DOHH2 (cell line): ENCODE data around the gene BACE2.
"Not testable (repeated sequence)": the region's sequence is repeated elsewhere in the genome, so short reads cannot be mapped to it uniquely, and the experiment has no call there.

Experiments used
- H3F3A ChIP-seq: fragments of 200-600 bp; sonication (generic), shearing (Covaris generic); 2 replicates; pipeline ENCODE4 v1.6.0; 2016; ENCODE audit warnings: antibody characterized with exemption, mild to moderate bottlenecking; ENCODE audit not compliant: control insufficient read depth, insufficient read depth
- H3K27ac ChIP-seq: fragments of 200-600 bp; sonication (generic); 2 replicates; pipeline ENCODE4 v1.5.1; 2014; ENCODE audit warnings: low read depth, mild to moderate bottlenecking, low read length, moderate library complexity
- H3K27me3 ChIP-seq: fragments of 200-600 bp; sonication (generic); 2 replicates; pipeline ENCODE4 v1.6.1; 2014; ENCODE audit warnings: mild to moderate bottlenecking, low read length, mixed read lengths; ENCODE audit not compliant: control insufficient read depth
- H3K36me3 ChIP-seq: fragments of 200-600 bp; sonication (generic); 2 replicates; pipeline ENCODE4 v1.6.1; 2014; ENCODE audit warnings: mild to moderate bottlenecking, low read length, moderate library complexity, mixed read lengths; ENCODE audit not compliant: control insufficient read depth
- H3K4me1 ChIP-seq: fragments of 200-600 bp; sonication (generic); 2 replicates; pipeline ENCODE4 v1.6.1; 2014; ENCODE audit warnings: mild to moderate bottlenecking, low read length, mixed read lengths; ENCODE audit not compliant: control insufficient read depth
- H3K4me2 ChIP-seq: fragments of 200-600 bp; sonication (generic); 2 replicates; pipeline ENCODE4 v1.6.0; 2014; ENCODE audit warnings: mild to moderate bottlenecking, low read length, moderate library complexity
- H3K4me3 ChIP-seq: fragments of 200-600 bp; sonication (generic); 2 replicates; pipeline ENCODE4 v1.5.1; 2014; ENCODE audit warnings: mild to moderate bottlenecking, low read length, mixed read lengths
- H3K79me2 ChIP-seq: fragments of 200-600 bp; sonication (generic); 2 replicates; pipeline ENCODE4 v1.6.1; 2014; ENCODE audit warnings: mild to moderate bottlenecking, low read length, mixed read lengths; ENCODE audit not compliant: control insufficient read depth
- H3K9me2 ChIP-seq: fragments of 200-600 bp; sonication (generic); replicated peaks from 2 replicates; pipeline ENCODE4 v1.6.1; 2014; ENCODE audit warnings: mild to moderate bottlenecking, low read length, mixed read lengths; ENCODE audit not compliant: control insufficient read depth
- H3K9me3 ChIP-seq: fragments of 200-600 bp; sonication (generic); 2 replicates; pipeline ENCODE4 v1.6.1; 2014; ENCODE audit warnings: antibody characterized with exemption, low read length, mixed read lengths; ENCODE audit not compliant: control insufficient read depth, insufficient read depth
- H4K20me1 ChIP-seq: fragments of 200-600 bp; sonication (generic); 2 replicates; pipeline ENCODE4 v1.6.0; 2014; ENCODE audit warnings: low read depth, mild to moderate bottlenecking, antibody characterized with exemption, low read length, moderate library complexity; ENCODE audit not compliant: control insufficient read depth, insufficient read depth
- CTCF ChIP-seq: fragments of 200-600 bp; sonication (generic); IDR thresholded peaks from one replicate; pipeline ENCODE4 v1.5.1; 2014; ENCODE audit warnings: antibody characterized with exemption, mild to moderate bottlenecking, low read depth, low read length; ENCODE audit not compliant: poor library complexity, severe bottlenecking
- EZH2phosphoT487 ChIP-seq: fragments of 200-600 bp; sonication (generic); IDR thresholded peaks from 2 replicates; pipeline ENCODE4 v1.6.1; 2017; ENCODE audit warnings: borderline replicate concordance, mild to moderate bottlenecking, antibody characterized with exemption, low read length, moderate library complexity, mixed read lengths

Gene BACE2

GRCh38 chr21:41234569-41234968 lies 66.6 kb downstream of the BACE2 start:
- H3K9me2 ChIP-seq, result no peaks in the 10 kb centered on the region
- H3K36me3 ChIP-seq, result no peaks in the 10 kb centered on the region
- no peak overlapping the region for H3K27ac ChIP-seq
- TF ChIP-seq CTCF, result no peak
- no peak for TF ChIP-seq EZH2phosphoT487
- no peaks in the 10 kb centered on the region for H3K9me3 ChIP-seq
- H3K4me3 ChIP-seq, result no peak overlapping the region
- no peaks in the 10 kb centered on the region for H4K20me1 ChIP-seq
- no peaks in the 10 kb centered on the region for H3F3A ChIP-seq
- no peaks in the 10 kb centered on the region for H3K79me2 ChIP-seq
- no peak overlapping the region for H3K4me2 ChIP-seq
- H3K4me1 ChIP-seq, result 0 out of 2 replicates have a peak, but pooled peaks cover 2% of the 10 kb centered on the region
- H3K27me3 ChIP-seq, result peaks cover 15% of the 10 kb centered on the region

- Histone ChIP-seq H3K4me2 (no peak overlapping the region), H3K79me2 (no peaks in the 10 kb centered on the region), H3F3A (no peaks in the 10 kb centered on the region), H3K4me1 (no peaks in the 10 kb centered on the region), H3K27me3 (peaks cover 15% of the 10 kb centered on the region), H3K9me2 (no peaks in the 10 kb centered on the region), H3K36me3 (no peaks in the 10 kb centered on the region), H3K9me3 (no peaks in the 10 kb centered on the region), H4K20me1 (no peaks in the 10 kb centered on the region), H3K4me3 (no peak overlapping the region), H3K27ac (no peak overlapping the region)
- no peak for TF ChIP-seq CTCF
Observed at GRCh38 chr21:41235201-41235600, 67.2 kb downstream of the BACE2 start.

- Histone ChIP-seq H3K9me2 (no peaks in the 10 kb centered on the region), H3K4me2 (no peak overlapping the region), H3K27me3 (peaks cover 4% of the 10 kb centered on the region), H3K4me1 (no peaks in the 10 kb centered on the region), H3K36me3 (no peaks in the 10 kb centered on the region), H3K79me2 (no peaks in the 10 kb centered on the region), H3K9me3 (no peaks in the 10 kb centered on the region), H3K4me3 (no peak overlapping the region), H3F3A (no peaks in the 10 kb centered on the region), H3K27ac (no peak overlapping the region), H4K20me1 (no peaks in the 10 kb centered on the region)
- no peak for TF ChIP-seq CTCF
- no peak for TF ChIP-seq EZH2phosphoT487
Observed at GRCh38 chr21:41236352-41236973, 68.5 kb downstream of the BACE2 start.

- H3K9me3 ChIP-seq, H3K4me1 ChIP-seq, H3K4me2 ChIP-seq, H3K36me3 ChIP-seq, H3K27me3 ChIP-seq, H3K4me3 ChIP-seq, H3K27ac ChIP-seq, H3K79me2 ChIP-seq, H3F3A ChIP-seq, H3K9me2 ChIP-seq, H4K20me1 ChIP-seq: not testable (repeated sequence)
Observed at GRCh38 chr21:41238081-41238796, 70.3 kb downstream of the BACE2 start.
